Measurements from ENCODE around the gene OR6C6. TPM values are rescaled to one million over a fixed set of nuclear protein-coding genes. Genes with fewer than 3 reads are reported as not detected.

OR6C6 gene
- total and polyA plus RNA-seq, 12 donors, result not detected

DNA sequence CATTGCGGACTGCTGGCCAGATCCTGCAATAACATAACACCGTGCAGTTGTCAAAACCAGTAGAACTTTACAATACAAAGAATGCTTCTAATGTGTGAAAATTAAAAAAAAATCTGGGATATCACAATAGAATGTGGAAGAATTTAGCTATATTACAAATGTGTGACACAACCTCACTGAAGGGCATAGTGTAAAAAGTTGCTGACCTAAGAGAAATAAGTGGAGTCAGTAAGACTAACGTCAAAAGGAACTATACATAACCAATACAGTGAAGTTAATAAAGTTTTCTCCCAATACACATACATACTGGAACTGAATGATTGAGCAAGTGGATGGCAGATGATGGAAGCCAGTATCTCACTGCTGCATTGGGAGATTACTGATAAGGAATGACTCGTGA lies 39.5 kb downstream of the OR6C6 start:
- TF ChIP-seq, protein P1, sequence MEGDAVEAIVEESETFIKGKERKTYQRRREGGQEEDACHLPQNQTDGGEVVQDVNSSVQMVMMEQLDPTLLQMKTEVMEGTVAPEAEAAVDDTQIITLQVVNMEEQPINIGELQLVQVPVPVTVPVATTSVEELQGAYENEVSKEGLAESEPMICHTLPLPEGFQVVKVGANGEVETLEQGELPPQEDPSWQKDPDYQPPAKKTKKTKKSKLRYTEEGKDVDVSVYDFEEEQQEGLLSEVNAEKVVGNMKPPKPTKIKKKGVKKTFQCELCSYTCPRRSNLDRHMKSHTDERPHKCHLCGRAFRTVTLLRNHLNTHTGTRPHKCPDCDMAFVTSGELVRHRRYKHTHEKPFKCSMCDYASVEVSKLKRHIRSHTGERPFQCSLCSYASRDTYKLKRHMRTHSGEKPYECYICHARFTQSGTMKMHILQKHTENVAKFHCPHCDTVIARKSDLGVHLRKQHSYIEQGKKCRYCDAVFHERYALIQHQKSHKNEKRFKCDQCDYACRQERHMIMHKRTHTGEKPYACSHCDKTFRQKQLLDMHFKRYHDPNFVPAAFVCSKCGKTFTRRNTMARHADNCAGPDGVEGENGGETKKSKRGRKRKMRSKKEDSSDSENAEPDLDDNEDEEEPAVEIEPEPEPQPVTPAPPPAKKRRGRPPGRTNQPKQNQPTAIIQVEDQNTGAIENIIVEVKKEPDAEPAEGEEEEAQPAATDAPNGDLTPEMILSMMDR (IDR thresholded peaks at IDR 0.05), result no peak
- TF ChIP-seq POLR2A (IDR thresholded peaks at IDR 0.05), result no peak
- Histone ChIP-seq H3K4me1 (replicated peaks in 1 of 2) (no peaks in the 10 kb centered on the region), H3K27ac (no peak overlapping the region), H3K4me3 (no peak overlapping the region), H3K27me3 (no peaks in the 10 kb centered on the region), H3K9me3 (replicated peaks in 1 of 3) (no peaks in the 10 kb centered on the region), H3K36me3 (replicated peaks in 1 of 2) (no peaks in the 10 kb centered on the region)
- intact Hi-C loops (cut with DNase I), result no loop called here
- DNase-seq, result no peak
- WGBS, 4 donors, result 88 to 93% (median 90%) methylated on average over 4 of the region's 4 CpGs

DNA sequence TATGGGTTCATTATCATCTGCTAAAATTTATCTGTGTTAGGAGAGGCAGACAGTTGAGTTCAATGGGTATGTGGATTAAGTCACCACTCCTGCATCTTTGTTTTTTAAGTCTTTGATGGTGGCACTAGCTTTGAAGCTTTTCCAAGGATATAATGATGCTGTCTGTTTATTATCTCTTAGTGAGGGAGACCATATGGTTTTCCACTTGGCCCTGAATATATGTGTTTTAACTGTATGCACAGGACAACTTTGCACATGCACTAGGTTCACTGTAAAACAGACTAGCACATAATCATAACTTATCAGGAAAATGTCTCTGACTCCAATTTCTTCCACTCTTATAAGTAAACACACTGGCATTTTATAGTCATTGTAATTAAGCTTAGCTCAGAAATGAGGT lies 43.1 kb downstream of the OR6C6 start:
- DNase-seq, result no peak
- TF ChIP-seq, protein P1 (IDR thresholded peaks at IDR 0.05), result no peak
- no peak for TF ChIP-seq POLR2A (IDR thresholded peaks at IDR 0.05)
- intact Hi-C loops (cut with DNase I), result no loop called here

DNA sequence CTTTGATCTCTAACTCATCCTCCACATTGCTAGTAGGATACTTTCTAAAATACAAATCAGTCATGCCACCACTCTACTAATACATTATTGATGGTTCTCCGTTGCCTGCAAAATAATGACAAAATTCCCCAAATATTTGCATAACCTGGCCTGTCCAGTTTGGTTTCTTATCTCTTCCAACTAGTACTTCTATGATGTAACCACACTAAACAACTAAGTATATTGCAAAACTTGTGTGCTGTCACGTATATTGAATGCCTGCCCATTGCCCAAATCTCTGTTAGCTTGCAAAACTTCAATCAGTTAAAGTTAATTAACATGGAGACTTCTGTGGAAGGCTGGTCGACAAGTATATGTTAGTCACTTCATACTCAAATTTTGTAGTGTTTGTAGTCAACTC lies 45.4 kb downstream of the OR6C6 start:
- no peak overlapping the region for H3K4me3 ChIP-seq
- no peaks in the 10 kb centered on the region for H3K36me3 ChIP-seq (replicated peaks in 1 of 2)
- no peak overlapping the region for H3K27ac ChIP-seq
- no peak for DNase-seq
- no peaks in the 10 kb centered on the region for H3K4me1 ChIP-seq (replicated peaks in 1 of 2)
- no peaks in the 10 kb centered on the region for H3K9me3 ChIP-seq (replicated peaks in 1 of 3)
- WGBS, 4 donors, result 58 to 73% (median 66%) methylated on average over 3 of the region's 3 CpGs
- intact Hi-C loops (cut with DNase I), result no loop called here
- no peaks in the 10 kb centered on the region for H3K27me3 ChIP-seq
- no peak for TF ChIP-seq POLR2A (IDR thresholded peaks at IDR 0.05)

More for the DNA sequence above, 43.1 kb downstream of the OR6C6 start:
- H3K36me3 ChIP-seq (replicated peaks in 1 of 2), result no peaks in the 10 kb centered on the region
- H3K4me1 ChIP-seq (replicated peaks in 1 of 2), result no peaks in the 10 kb centered on the region
- H3K4me3 ChIP-seq, result no peak overlapping the region
- H3K27me3 ChIP-seq, result no peaks in the 10 kb centered on the region
- no peaks in the 10 kb centered on the region for H3K9me3 ChIP-seq (replicated peaks in 1 of 3)
- no peak overlapping the region for H3K27ac ChIP-seq

DNA sequence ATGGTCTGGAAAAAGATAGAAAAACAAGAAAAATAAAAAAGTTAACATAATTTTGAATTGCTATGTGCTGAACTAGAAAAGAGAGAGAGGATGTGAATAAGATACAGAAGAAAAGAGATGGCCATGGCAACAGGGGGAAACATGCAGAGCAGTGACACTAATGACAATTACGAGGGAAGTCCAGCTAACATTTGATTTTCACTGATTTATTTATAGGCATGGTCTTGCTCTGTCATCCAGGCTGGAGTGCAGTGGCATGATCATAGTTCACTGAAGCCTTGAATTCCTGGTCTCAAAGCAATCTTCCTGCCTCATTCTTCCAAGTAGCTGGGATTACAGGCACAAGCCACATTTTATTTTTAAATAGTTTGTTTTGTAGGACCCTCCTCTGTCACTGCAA lies 50.2 kb downstream of the OR6C6 start:
- DNase-seq, result no peak
- WGBS, 4 donors, result 21 to 55% (median 34%) methylated on average over 1 of the region's 1 CpG
- TF ChIP-seq POLR2A (IDR thresholded peaks at IDR 0.05), result no peak
- TF ChIP-seq, protein P1 (IDR thresholded peaks at IDR 0.05), result no peak
- Histone ChIP-seq H3K9me3 (replicated peaks in 1 of 3) (no peaks in the 10 kb centered on the region), H3K4me1 (replicated peaks in 1 of 2) (no peaks in the 10 kb centered on the region), H3K27ac (no peak overlapping the region), H3K4me3 (no peak overlapping the region), H3K27me3 (no peaks in the 10 kb centered on the region), H3K36me3 (replicated peaks in 1 of 2) (no peaks in the 10 kb centered on the region)
- intact Hi-C loops (cut with DNase I), result no loop called here

DNA sequence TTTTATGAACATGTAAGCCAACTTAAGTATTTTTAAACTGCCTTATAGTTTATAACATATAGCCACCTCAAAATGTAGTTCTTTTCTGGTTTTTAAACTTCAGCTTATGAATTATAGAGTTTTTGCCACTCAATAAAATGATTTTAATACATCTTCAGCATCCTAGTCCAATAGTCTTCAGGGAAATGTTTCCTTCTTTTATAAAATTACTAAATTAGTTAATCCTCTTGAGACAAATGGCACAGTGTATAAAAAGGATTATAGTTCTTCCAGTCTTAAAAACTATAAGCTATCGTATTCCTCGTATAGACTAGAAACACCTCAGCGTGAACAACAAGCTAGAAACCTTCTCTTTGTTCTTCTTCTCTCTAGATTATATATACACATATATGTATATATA lies 52.1 kb downstream of the OR6C6 start, which contains the start of gene OR6C74:
TSS of gene OR6C74 (plus strand) at position 301 of the 400 bp plus-strand sequence. CDS start 2,679 bp downstream, outside the sequence.
- Histone ChIP-seq H3K27ac (no peak within 1 kb of the TSS), H3K4me1 (replicated peaks in 1 of 2) (no peaks in the 10 kb centered on the region), H3K27me3 (no peaks in the 10 kb centered on the region), H3K9me3 (replicated peaks in 1 of 3) (no peaks in the 10 kb centered on the region), H3K36me3 (replicated peaks in 1 of 2) (no peaks in the 10 kb centered on the region), H3K4me3 (no peak within 1 kb of the TSS)
- no peak for TF ChIP-seq POLR2A (IDR thresholded peaks at IDR 0.05)
- TF ChIP-seq, protein P1 (IDR thresholded peaks at IDR 0.05), result no peak
- WGBS, 4 donors, result 89 to 99% (median 92%) methylated on average over 3 of the region's 3 CpGs
- intact Hi-C loops (cut with DNase I), result no loop called here
- DNase-seq, result no peak
